ENCODE measurements around the gene BAHCC1. TPM values are rescaled to one million over a fixed set of nuclear protein-coding genes. Genes with fewer than 3 reads are reported as not detected.

BAHCC1 gene
- total RNA-seq, 1 experiment from 2014 or later = 3.1 TPM

DNA sequence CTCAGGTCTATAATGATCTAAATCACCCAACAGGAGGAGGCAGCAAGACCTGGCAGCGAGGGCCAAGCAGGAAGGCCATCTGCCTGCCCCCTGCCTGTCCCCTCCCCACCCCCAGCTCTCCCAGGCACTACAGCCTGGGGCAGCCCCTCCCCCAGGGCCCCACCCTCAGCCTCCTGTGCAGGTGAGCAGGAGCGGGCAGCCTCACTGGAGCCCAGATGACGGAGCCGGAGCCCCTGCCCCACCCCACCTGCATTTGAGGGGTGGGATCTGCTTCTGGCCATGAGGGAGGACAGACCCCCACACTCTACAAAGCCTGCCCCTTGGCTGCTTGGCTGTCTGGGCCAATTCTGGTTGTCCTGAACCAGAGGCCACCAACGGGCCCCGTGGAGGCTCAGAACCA, 12.4 kb upstream of the BAHCC1 start:
- H2BK15ac ChIP-seq (ENCODE audit: low read depth, low read length) = no peak overlapping the region

More for the DNA sequence above, 12.4 kb upstream of the BAHCC1 start:
- Histone ChIP-seq H3T11ph (ENCODE audit: low read length) (no peak overlapping the region), H2BK12ac (ENCODE audit: insufficient read length, low read depth, low read length) (no peak overlapping the region), H3K9me3 (ENCODE audit: control insufficient read depth, low read depth, low read length) (no peaks in the 10 kb centered on the region), H2BK5ac (ENCODE audit: insufficient read length, low read length) (no peak overlapping the region), H3K23ac (ENCODE audit: insufficient read length, low read depth, low read length) (no peak overlapping the region), H3K4me1 (ENCODE audit: insufficient read depth, low read length) (no peaks in the 10 kb centered on the region), H2AFZ (ENCODE audit: low read length) (no peak overlapping the region), H2BK120ac (ENCODE audit: low read depth, low read length, poor library complexity, severe bottlenecking) (no peak overlapping the region), H3K4ac (ENCODE audit: low read depth, low read length) (no peak overlapping the region), H4K20me1 (ENCODE audit: control insufficient read depth, insufficient read depth, insufficient read length) (no peaks in the 10 kb centered on the region), H3K27me3 (ENCODE audit: insufficient read depth, low read length) (peaks cover 27% of the 10 kb centered on the region), H3K23me2 (ENCODE audit: insufficient read length, low read depth, low read length, poor library complexity, severe bottlenecking) (peaks cover 9% of the 10 kb centered on the region), H3K14ac (ENCODE audit: insufficient read depth, low read length) (no peak overlapping the region), H3K9ac (ENCODE audit: extremely low read depth, insufficient read length, low read length) (no peak overlapping the region), H2AK5ac (ENCODE audit: insufficient read length, low read length) (no peak overlapping the region), H3K56ac (ENCODE audit: insufficient read length, low read depth, low read length) (no peak overlapping the region), H4K5ac (ENCODE audit: insufficient read length, low read depth, low read length) (no peak overlapping the region), H3K18ac (ENCODE audit: insufficient read length, low read depth, low read length) (no peak overlapping the region), H4K91ac (ENCODE audit: insufficient read length, low read depth, low read length) (no peak overlapping the region), H3K79me2 (ENCODE audit: insufficient read depth, low read length) (no peaks in the 10 kb centered on the region), H3K4me2 (ENCODE audit: insufficient read depth, insufficient read length, low read length) (no peak overlapping the region), H4K8ac (replicated peaks; ENCODE audit: insufficient read length, low read depth, low read length) (no peak overlapping the region), H2BK20ac (ENCODE audit: low read depth, low read length, poor library complexity, severe bottlenecking) (no peak overlapping the region), H3K79me1 (ENCODE audit: insufficient read depth, low read depth, low read length, poor library complexity, severe bottlenecking) (no peaks in the 10 kb centered on the region), H3K27ac (ENCODE audit: insufficient read length, low read depth, low read length) (no peak overlapping the region)
- H3K9me3 Mint-ChIP-seq = no peaks in the 10 kb centered on the region
- no peak overlapping the region for H3K4me3 Mint-ChIP-seq
- H3K4me1 Mint-ChIP-seq = peaks cover under 1 to 5% of the 10 kb centered on the region in 2 experiments
- H3K27ac Mint-ChIP-seq = no peak overlapping the region
- no peak for TF ChIP-seq CTCF (conservative IDR thresholded peaks at IDR 0.05)
- no peaks in the 10 kb centered on the region for H3K36me3 Mint-ChIP-seq (ENCODE audit: insufficient read depth in 1 of 3, low read depth in 3 of 3)
- peaks cover 70% of the 10 kb centered on the region for H3K27me3 Mint-ChIP-seq (ENCODE audit: low read depth)
- no peak for DNase-seq
- WGBS (ENCODE audit: extremely low coverage, insufficient read length, low lambda C conversion rate) = no CpG with 5 or more reads among the region's 6 CpGs
